H1 (cell line): ENCODE results near the gene PMS1. TPM values are rescaled to one million over a fixed set of nuclear protein-coding genes. Genes with fewer than 3 reads are reported as not detected.

Experiments used
- CTCF ChIA-PET: fragments of 300-600 bp; sonication (Branson Sonifier 250); formaldehyde crosslinking; loops from one replicate; lab custom pipeline; 2021; ENCODE audit not compliant: partially characterized antibody; lab: Charles Lee
- POLR2A ChIA-PET: fragments of 300-600 bp; sonication (Branson Sonifier 250); formaldehyde crosslinking; loops from one replicate; lab custom pipeline; 2021; ENCODE audit warnings: inconsistent platforms; ENCODE audit not compliant: partially characterized antibody; lab: Charles Lee
- DNase-seq, 2 experiments: peaks; one replicate each; pipeline versions ENCODE4 v3.0.0 to v3.0.0-alpha.2; 2010 to 2022; ENCODE audit warnings: low spot score in 2 of 2, low read depth in 1 of 2, mixed read lengths in 1 of 2
- FAIRE-seq: peaks from 2 replicates; lab custom pipeline; 2011; peaks lifted over from hg19 to GRCh38; lab: Jason Lieb, UNC
- H2AFZ ChIP-seq: 2 replicates; pipeline ENCODE4 v1.8.1; 2012; ENCODE audit warnings: low read length, inconsistent platforms
- H2AK5ac ChIP-seq: 2 replicates; pipeline ENCODE4 v1.6.1; 2013; ENCODE audit warnings: low read depth, low read length
- H2BK120ac ChIP-seq: replicated peaks from 2 replicates; pipeline ENCODE3; 2013; ENCODE audit warnings: low read depth, low read length, inconsistent platforms
- H2BK12ac ChIP-seq: 2 replicates; pipeline ENCODE4 v1.6.1; 2013; ENCODE audit warnings: low read depth, low read length
- H2BK15ac ChIP-seq: 2 replicates; pipeline ENCODE4 v1.6.1; 2013; ENCODE audit warnings: low read length
- H2BK20ac ChIP-seq: 2 replicates; pipeline ENCODE4 v1.6.1; 2013; ENCODE audit warnings: low read length
- H2BK5ac ChIP-seq: 2 replicates; pipeline ENCODE4 v1.6.1; 2013; ENCODE audit warnings: low read depth, low read length
- H3K14ac ChIP-seq: 2 replicates; pipeline ENCODE4 v1.6.1; 2013; ENCODE audit warnings: inconsistent platforms; ENCODE audit not compliant: insufficient read length
- H3K18ac ChIP-seq: 2 replicates; pipeline ENCODE4 v1.6.1; 2013; ENCODE audit warnings: low read length; ENCODE audit errors: extremely low read depth
- H3K23ac ChIP-seq: 2 replicates; pipeline ENCODE4 v1.6.1; 2013; ENCODE audit warnings: inconsistent platforms; ENCODE audit not compliant: insufficient read length
- H3K23me2 ChIP-seq: 2 replicates; pipeline ENCODE4 v1.6.1; 2013; ENCODE audit warnings: low read depth, low read length
- H3K27ac ChIP-seq: 2 replicates; pipeline ENCODE4 v1.6.1; 2011; ENCODE audit warnings: low read depth, low read length, inconsistent platforms
- H3K27me3 ChIP-seq, 4 experiments: replicated peaks in 1 of 4; 1 replicate in 1 of 4; 2 replicates in 3 of 4; pipeline versions ENCODE4 v1.6.1 to v1.8.1; 2011 to 2013; ENCODE audit warnings: low read length in 3 of 4, mild to moderate bottlenecking in 3 of 4, inconsistent platforms in 2 of 4, mixed read lengths in 2 of 4, moderate library complexity in 1 of 4; ENCODE audit not compliant: control insufficient read depth in 3 of 4, insufficient read depth in 3 of 4; ENCODE audit errors: extremely low read depth in 1 of 4
- H3K36me3 ChIP-seq, 4 experiments: 2 replicates each; pipeline versions ENCODE4 v1.6.1 to v1.8.1; 2011 to 2013; ENCODE audit warnings: mild to moderate bottlenecking in 4 of 4, low read length in 3 of 4, moderate library complexity in 2 of 4, control low read depth in 1 of 4, inconsistent platforms in 1 of 4; ENCODE audit not compliant: insufficient read depth in 4 of 4, control insufficient read depth in 2 of 4
- H3K4ac ChIP-seq: replicated peaks from 2 replicates; pipeline ENCODE3; 2013; ENCODE audit warnings: low read length, low read depth, mixed read lengths, inconsistent platforms; ENCODE audit not compliant: insufficient read length
- H3K4me1 ChIP-seq, 4 experiments: replicated peaks in 1 of 4; 1 replicate in 1 of 4; 2 replicates in 3 of 4; pipeline versions ENCODE4 v1.6.1 to v1.8.1; 2011 to 2013; ENCODE audit warnings: low read length in 3 of 4, inconsistent platforms in 2 of 4, mixed read lengths in 1 of 4; ENCODE audit not compliant: insufficient read depth in 4 of 4, control insufficient read depth in 3 of 4
- H3K4me2 ChIP-seq, 2 experiments: 2 replicates each; pipeline versions ENCODE4 v1.6.1 to v1.8.1; 2011 to 2013; ENCODE audit warnings: low read depth in 2 of 2, low read length in 2 of 2, control low read depth in 1 of 2, inconsistent platforms in 1 of 2, mild to moderate bottlenecking in 1 of 2; ENCODE audit not compliant: insufficient read depth in 1 of 2
- H3K4me3 ChIP-seq, 4 experiments: fragments of 200-600, 300-600 bp in 1 of 4; sonication (generic), shearing (Covaris generic), sonication (Bioruptor Twin) in 1 of 4; 2 replicates each; pipeline versions ENCODE4 v1.5.1 to v1.8.1; 2011 to 2016; ENCODE audit warnings: low read length in 4 of 4, low read depth in 3 of 4, control low read depth in 2 of 4, inconsistent platforms in 2 of 4, mild to moderate bottlenecking in 2 of 4, mixed read lengths in 1 of 4, moderate library complexity in 1 of 4; ENCODE audit not compliant: insufficient read depth in 2 of 4; ENCODE audit errors: extremely low read depth in 1 of 4
- H3K56ac ChIP-seq: replicated peaks from 2 replicates; pipeline ENCODE3; 2013; ENCODE audit warnings: low read depth, mild to moderate bottlenecking, mixed read lengths, low read length, inconsistent platforms; ENCODE audit not compliant: insufficient read length
- H3K79me1 ChIP-seq: 2 replicates; pipeline ENCODE4 v1.6.1; 2013; ENCODE audit warnings: low read depth, low read length, control low read depth
- H3K79me2 ChIP-seq, 2 experiments: 2 replicates each; pipeline versions ENCODE4 v1.6.1 to v1.8.1; 2012 to 2013; ENCODE audit warnings: low read length in 2 of 2, mild to moderate bottlenecking in 2 of 2, inconsistent platforms in 1 of 2; ENCODE audit not compliant: insufficient read depth in 2 of 2, control insufficient read depth in 1 of 2
- H3K9ac ChIP-seq, 4 experiments: replicated peaks in 1 of 4; 1 replicate in 1 of 4; 2 replicates in 3 of 4; pipeline versions ENCODE4 v1.6.1 to v1.8.1; 2011 to 2013; ENCODE audit warnings: low read depth in 3 of 4, low read length in 3 of 4, control low read depth in 2 of 4, mild to moderate bottlenecking in 2 of 4, moderate library complexity in 2 of 4, inconsistent platforms in 1 of 4; ENCODE audit errors: extremely low read depth in 1 of 4
- H3K9me3 ChIP-seq, 2 experiments: 2 replicates each; pipeline versions ENCODE4 v1.6.1 to v1.8.1; 2012 to 2013; ENCODE audit warnings: mild to moderate bottlenecking in 2 of 2, moderate library complexity in 2 of 2, control low read depth in 1 of 2, inconsistent platforms in 1 of 2, low read depth in 1 of 2, low read length in 1 of 2, mixed read lengths in 1 of 2; ENCODE audit not compliant: insufficient read depth in 2 of 2
- H4K20me1 ChIP-seq, 2 experiments: replicated peaks in 1 of 2; 2 replicates each; pipeline versions ENCODE3 to v1.8.1; 2011 to 2013; ENCODE audit warnings: inconsistent platforms in 2 of 2, low read length in 2 of 2, mild to moderate bottlenecking in 1 of 2; ENCODE audit not compliant: insufficient read depth in 2 of 2, control insufficient read depth in 1 of 2
- H4K5ac ChIP-seq: 2 replicates; pipeline ENCODE4 v1.6.1; 2013; ENCODE audit warnings: low read length, low read depth, mixed read lengths, inconsistent platforms; ENCODE audit not compliant: insufficient read length
- H4K8ac ChIP-seq: 2 replicates; pipeline ENCODE4 v1.8.0; 2013; ENCODE audit warnings: mild to moderate bottlenecking, moderate library complexity, low read length, inconsistent platforms; ENCODE audit not compliant: insufficient read depth; ENCODE audit errors: extremely low read depth
- H4K91ac ChIP-seq: replicated peaks from 2 replicates; pipeline ENCODE3; 2013; ENCODE audit warnings: low read length, mixed read lengths, inconsistent platforms; ENCODE audit not compliant: insufficient read length
- POU5F1 ChIP-seq: IDR thresholded peaks from 2 replicates; pipeline ENCODE4 v1.6.1; 2011; ENCODE audit warnings: low read depth, mild to moderate bottlenecking, low read length, moderate library complexity
- SP2 ChIP-seq: IDR thresholded peaks from 2 replicates; pipeline ENCODE4 v1.6.1; 2012; ENCODE audit warnings: mild to moderate bottlenecking, low read length, inconsistent platforms
- WGBS, 2 experiments: shearing (Covaris generic) in 1 of 2; methylation state at CpG; one replicate each; pipeline versions ENCODE4 v1.1.6 to v1.1.7; 2013 to 2015; ENCODE audit warnings: low lambda C conversion rate in 2 of 2, mixed read lengths in 2 of 2, inconsistent platforms in 1 of 2, low coverage in 1 of 2, missing lambda C conversion rate in 1 of 2; ENCODE audit not compliant: insufficient replicate concordance in 2 of 2, insufficient coverage in 1 of 2, insufficient read length in 1 of 2; ENCODE audit errors: extremely low coverage in 1 of 2, missing lambda C conversion rate in 1 of 2; 5-methylcytosine and 5-hydroxymethylcytosine counted together
- polyA plus RNA-seq, 7 experiments: library from polyadenylated mRNA; depleted of rRNA in 3 of 7; stranded (reverse) in 5 of 7; unstranded in 2 of 7; fragments of >200 nt in 5 of 7; fragments of 200-250 nt in 2 of 7; gene quantifications; 1 replicate in 5 of 7; 2 replicates in 1 of 7; 4 replicates in 1 of 7; pipeline versions ENCODE4 v1.2.1 to v1.2.3, GENCODE V29; 2011 to 2013; ENCODE audit warnings: missing spikeins in 2 of 7, mixed read lengths in 2 of 7
- total RNA-seq: library from RNA; stranded (reverse); fragmentation: NEBNext Ultra II Directional; extraction: Animal tissue kit (Norgen Biotek cat#: 25700); gene quantifications from 2 replicates; pipeline ENCODE4 v1.2.1, GENCODE V29; 2021
- TF ChIP-seq, protein P1 (sequence below): IDR thresholded peaks from 2 replicates; pipeline ENCODE4 v1.6.1; 2012; ENCODE audit warnings: inconsistent platforms
- TF ChIP-seq, protein P2 (sequence below): IDR thresholded peaks from 2 replicates; pipeline ENCODE4 v1.6.1; 2012; ENCODE audit warnings: low read length, inconsistent platforms

The PMS1 gene
- total and polyA plus RNA-seq, 2 of the 8 experiments (the other 6 are each of a cell fraction or from before 2014, with no cell fraction given): 13.1 to 59.7 TPM

DNA sequence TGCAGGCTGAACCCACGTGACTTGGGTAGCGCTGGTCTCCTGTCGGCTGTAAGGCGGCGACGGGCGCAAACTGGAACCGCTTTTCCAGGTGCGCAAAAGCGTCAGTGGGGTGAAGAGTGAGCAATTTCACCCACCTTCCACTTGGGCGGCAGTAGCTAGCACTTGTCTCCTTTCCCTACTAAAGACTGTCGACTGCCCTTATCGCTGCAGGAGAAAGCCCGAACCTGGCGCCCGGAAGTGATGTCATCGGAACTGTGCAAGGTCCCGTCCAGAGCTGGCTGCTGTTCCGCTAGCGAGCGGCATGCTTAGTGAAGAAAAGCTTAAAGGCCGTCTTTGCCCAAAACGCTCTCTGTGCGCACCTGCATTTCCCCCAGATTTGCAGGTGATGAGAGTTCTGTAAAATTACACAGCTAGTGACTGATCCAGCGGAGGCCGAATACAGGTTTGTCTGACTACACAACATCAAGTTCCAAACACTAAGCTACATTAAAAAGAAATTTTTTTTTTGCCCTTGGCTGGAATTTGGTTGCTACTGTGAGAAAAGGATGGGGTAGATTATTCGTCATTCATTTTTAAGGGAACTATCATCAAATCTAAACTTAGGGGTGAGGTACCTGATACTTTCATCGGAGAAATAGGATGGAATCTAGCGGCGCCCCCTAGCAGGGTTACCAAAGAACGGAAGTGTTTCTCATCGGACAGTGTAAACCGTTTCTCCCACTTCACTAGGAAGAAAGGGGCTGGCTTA, 21.5 kb upstream of the PMS1 start, which contains the start of gene OSGEPL1:
OSGEPL1 (minus strand) TSS at position 242 of the 748 bp plus-strand sequence. CDS start 1,152 bp downstream, outside the sequence.
- Histone ChIP-seq H3K4me2 (peak within 1 kb of the TSS; percentile 49 to 75), H4K20me1 (no peaks in the 10 kb centered on the region), H2BK120ac (no peak within 1 kb of the TSS), H3K14ac (no peak within 1 kb of the TSS), H2BK15ac (no peak within 1 kb of the TSS), H3K23me2 (no peaks in the 10 kb centered on the region), H4K5ac (peak within 1 kb of the TSS; percentile 82), H3K9ac (peak within 1 kb of the TSS; percentile 86 to 97 (median 90)), H3K79me1 (no peaks in the 10 kb centered on the region), H3K4ac (peak within 1 kb of the TSS; percentile 82), H2BK12ac (no peak within 1 kb of the TSS), H3K27ac (peak within 1 kb of the TSS; percentile 85), H2BK20ac (no peak within 1 kb of the TSS), H3K56ac (peak within 1 kb of the TSS; percentile 71), H4K8ac (peak within 1 kb of the TSS; percentile 68; the same call in 1 of the 2 replicates), H3K9me3 (no peaks in the 10 kb centered on the region), H3K4me3 (peak within 1 kb of the TSS; percentile 81 to 91 (median 88)), H4K91ac (no peak within 1 kb of the TSS), H3K23ac (no peak within 1 kb of the TSS), H3K27me3 (no peaks in the 10 kb centered on the region), H3K4me1 (no peaks in the 10 kb centered on the region; a peak in 1 of 7 replicates), H3K79me2 (no peaks in the 10 kb centered on the region), H2BK5ac (peak within 1 kb of the TSS; percentile 87), H2AK5ac (no peak within 1 kb of the TSS), H3K18ac (peak within 1 kb of the TSS; percentile 80), H3K36me3 (peaks cover 0 to 6% (median 0%) of the 10 kb centered on the region in 4 experiments; a peak in 2 of 8 replicates), H2AFZ (peak within 1 kb of the TSS; percentile 95)
- FAIRE-seq (peak; percentile 95), DNase-seq (peak; percentile 87 to 91)
- ChIA-PET POLR2A (interaction anchor here (0.6 to 4.3 kb wide), 10 partner anchors 11 to 1544 kb away, joined by 3 to 28 read pairs (median 4); partner anchors contain the start of genes ORMDL1, PMS1 and WDR75), CTCF (interaction anchor here (0.6 to 3.1 kb wide), 30 partner anchors 9 to 1578 kb away, joined by 3 to 33 read pairs (median 4); partner anchors contain the start of genes ASNSD1, ORMDL1 and PMS1)
- WGBS, 2 experiments: 1% methylated on average over 33 of the region's 33 CpGs; no CpG with 5 or more reads in 1 of the 2 experiments
- no peak for TF ChIP-seq SP2
- TF ChIP-seq, protein P1, sequence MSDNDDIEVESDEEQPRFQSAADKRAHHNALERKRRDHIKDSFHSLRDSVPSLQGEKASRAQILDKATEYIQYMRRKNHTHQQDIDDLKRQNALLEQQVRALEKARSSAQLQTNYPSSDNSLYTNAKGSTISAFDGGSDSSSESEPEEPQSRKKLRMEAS: peak; percentile 85
- no peak for TF ChIP-seq POU5F1
- TF ChIP-seq, protein P2, sequence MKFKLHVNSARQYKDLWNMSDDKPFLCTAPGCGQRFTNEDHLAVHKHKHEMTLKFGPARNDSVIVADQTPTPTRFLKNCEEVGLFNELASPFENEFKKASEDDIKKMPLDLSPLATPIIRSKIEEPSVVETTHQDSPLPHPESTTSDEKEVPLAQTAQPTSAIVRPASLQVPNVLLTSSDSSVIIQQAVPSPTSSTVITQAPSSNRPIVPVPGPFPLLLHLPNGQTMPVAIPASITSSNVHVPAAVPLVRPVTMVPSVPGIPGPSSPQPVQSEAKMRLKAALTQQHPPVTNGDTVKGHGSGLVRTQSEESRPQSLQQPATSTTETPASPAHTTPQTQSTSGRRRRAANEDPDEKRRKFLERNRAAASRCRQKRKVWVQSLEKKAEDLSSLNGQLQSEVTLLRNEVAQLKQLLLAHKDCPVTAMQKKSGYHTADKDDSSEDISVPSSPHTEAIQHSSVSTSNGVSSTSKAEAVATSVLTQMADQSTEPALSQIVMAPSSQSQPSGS: peak; percentile 91
